K562 (cell line): Measurements from ENCODE around the gene CLASP2.

Source experiments
- BHLHE40 ChIP-seq: IDR thresholded peaks from 2 replicates; pipeline ENCODE4 v1.6.1; 2011; ENCODE audit warnings: low read length, improper control_type of control experiment
- CEBPB ChIP-seq: fragments of 450-650 bp; IDR thresholded peaks from 2 replicates; pipeline ENCODE4 v1.6.1; 2016; ENCODE audit warnings: missing genetic modification characterization, missing compliant biosample characterization
- CTCF ChIP-seq, 3 experiments: IDR thresholded peaks in 2 of 3; conservative IDR thresholded peaks in 1 of 3; 2 replicates each; pipeline ENCODE4 v1.5.1; 2011 to 2012; ENCODE audit warnings: low read length in 3 of 3, mild to moderate bottlenecking in 3 of 3, control low read depth in 2 of 3, improper control_type of control experiment in 1 of 3, inconsistent platforms in 1 of 3, low read depth in 1 of 3, mixed read lengths in 1 of 3, moderate library complexity in 1 of 3; ENCODE audit not compliant: insufficient read depth in 2 of 3
- HDAC2 ChIP-seq: fragments of 450-650 bp; IDR thresholded peaks from 2 replicates; pipeline ENCODE4 v1.6.1; 2016; ENCODE audit warnings: mild to moderate bottlenecking
- JUND ChIP-seq, 2 experiments: IDR thresholded peaks; 2 replicates in 1 of 2; 3 replicates in 1 of 2; pipeline ENCODE4 v1.6.1; 2011; ENCODE audit warnings: borderline replicate concordance in 2 of 2, low read depth in 2 of 2, low read length in 2 of 2, improper control_type of control experiment in 1 of 2, missing biosample characterization in 1 of 2, missing genetic modification characterization in 1 of 2, missing genetic modification reagents in 1 of 2
- KDM1A ChIP-seq, 2 experiments: fragments of 450-650 bp; IDR thresholded peaks; 2 replicates each; pipeline ENCODE4 v1.6.1; 2016; ENCODE audit warnings: mild to moderate bottlenecking in 2 of 2
- NFIX ChIP-seq: fragments of 250-450 bp; sonication (Bioruptor Pico); IDR thresholded peaks from 2 replicates; pipeline ENCODE4 v1.4.0; 2020; ENCODE audit warnings: low read depth, mild to moderate bottlenecking, moderate library complexity
- REST ChIP-seq, 2 experiments: fragments of 450-650 bp; formaldehyde crosslinking in 1 of 2; IDR thresholded peaks; 2 replicates each; pipeline versions ENCODE4 v1.4.0 to v1.6.1; 2014 to 2020; ENCODE audit warnings: mild to moderate bottlenecking in 2 of 2, borderline replicate concordance in 1 of 2, low read depth in 1 of 2
- SIX5 ChIP-seq, 2 experiments: IDR thresholded peaks; 2 replicates each; pipeline ENCODE4 v1.6.1; 2011; ENCODE audit warnings: low read length in 2 of 2, borderline replicate concordance in 1 of 2, low read depth in 1 of 2, mild to moderate bottlenecking in 1 of 2, moderate library complexity in 1 of 2; ENCODE audit not compliant: insufficient read depth in 1 of 2
- TAF1 ChIP-seq: IDR thresholded peaks from 2 replicates; pipeline ENCODE4 v1.6.1; 2011; ENCODE audit warnings: mild to moderate bottlenecking, low read length, moderate library complexity; ENCODE audit not compliant: insufficient read depth, control insufficient read depth, severe bottlenecking; ENCODE audit errors: extremely low read depth
- TBL1XR1 ChIP-seq, 2 experiments: IDR thresholded peaks; 2 replicates each; pipeline ENCODE4 v1.6.1; 2012; ENCODE audit warnings: improper control_type of control experiment in 2 of 2, low read length in 2 of 2, mild to moderate bottlenecking in 1 of 2
- ZBTB7A ChIP-seq: IDR thresholded peaks from 2 replicates; pipeline ENCODE4 v1.6.1; 2011; ENCODE audit warnings: low read depth, mild to moderate bottlenecking, low read length, moderate library complexity, borderline replicate concordance; ENCODE audit not compliant: control insufficient read depth
- TF ChIP-seq, protein P1 (sequence below), 3 experiments: fragments of 200-800 bp in 1 of 3; fragments of 250-450 bp in 1 of 3; fragments of 450-650 bp in 1 of 3; sonication (Bioruptor Pico) in 1 of 3; sonication (Bioruptor generic) in 1 of 3; formaldehyde crosslinking in 1 of 3; IDR thresholded peaks; 2 replicates each; pipeline versions ENCODE4 v1.6.1 to v1.8.0; 2016 to 2022; ENCODE audit warnings: mild to moderate bottlenecking in 2 of 3, missing genetic modification characterization in 2 of 3, missing compliant biosample characterization in 1 of 3, moderate library complexity in 1 of 3
- TF ChIP-seq, protein P2 (sequence below): sonication (generic); formaldehyde crosslinking; IDR thresholded peaks from 2 replicates; pipeline ENCODE4 v1.4.0; 2020; ENCODE audit warnings: mild to moderate bottlenecking, missing genetic modification reagents

DNA sequence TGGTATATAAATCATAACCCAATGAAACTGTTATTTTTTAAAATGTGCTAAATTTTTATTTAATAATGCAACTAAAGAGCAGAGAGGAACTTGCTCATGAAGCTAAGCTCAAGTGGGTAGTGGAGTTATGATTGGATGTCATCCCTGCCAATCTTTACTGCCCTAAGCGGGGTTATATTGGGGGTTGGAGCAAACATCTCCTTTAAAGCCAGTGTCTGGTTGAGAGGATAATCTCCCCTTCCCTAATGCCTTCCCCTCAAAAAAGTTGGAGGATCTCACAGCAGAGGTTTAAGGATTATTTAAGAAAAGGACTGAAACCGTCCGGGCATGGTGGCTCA, 32.1 kb upstream of the CLASP2 start:
- no peak for TF ChIP-seq SIX5 (IDR thresholded peaks at IDR 0.05; ENCODE audit: borderline replicate concordance in 1 of 2, insufficient read depth in 1 of 2, low read depth in 1 of 2, low read length in 2 of 2)
- TF ChIP-seq, protein P1, sequence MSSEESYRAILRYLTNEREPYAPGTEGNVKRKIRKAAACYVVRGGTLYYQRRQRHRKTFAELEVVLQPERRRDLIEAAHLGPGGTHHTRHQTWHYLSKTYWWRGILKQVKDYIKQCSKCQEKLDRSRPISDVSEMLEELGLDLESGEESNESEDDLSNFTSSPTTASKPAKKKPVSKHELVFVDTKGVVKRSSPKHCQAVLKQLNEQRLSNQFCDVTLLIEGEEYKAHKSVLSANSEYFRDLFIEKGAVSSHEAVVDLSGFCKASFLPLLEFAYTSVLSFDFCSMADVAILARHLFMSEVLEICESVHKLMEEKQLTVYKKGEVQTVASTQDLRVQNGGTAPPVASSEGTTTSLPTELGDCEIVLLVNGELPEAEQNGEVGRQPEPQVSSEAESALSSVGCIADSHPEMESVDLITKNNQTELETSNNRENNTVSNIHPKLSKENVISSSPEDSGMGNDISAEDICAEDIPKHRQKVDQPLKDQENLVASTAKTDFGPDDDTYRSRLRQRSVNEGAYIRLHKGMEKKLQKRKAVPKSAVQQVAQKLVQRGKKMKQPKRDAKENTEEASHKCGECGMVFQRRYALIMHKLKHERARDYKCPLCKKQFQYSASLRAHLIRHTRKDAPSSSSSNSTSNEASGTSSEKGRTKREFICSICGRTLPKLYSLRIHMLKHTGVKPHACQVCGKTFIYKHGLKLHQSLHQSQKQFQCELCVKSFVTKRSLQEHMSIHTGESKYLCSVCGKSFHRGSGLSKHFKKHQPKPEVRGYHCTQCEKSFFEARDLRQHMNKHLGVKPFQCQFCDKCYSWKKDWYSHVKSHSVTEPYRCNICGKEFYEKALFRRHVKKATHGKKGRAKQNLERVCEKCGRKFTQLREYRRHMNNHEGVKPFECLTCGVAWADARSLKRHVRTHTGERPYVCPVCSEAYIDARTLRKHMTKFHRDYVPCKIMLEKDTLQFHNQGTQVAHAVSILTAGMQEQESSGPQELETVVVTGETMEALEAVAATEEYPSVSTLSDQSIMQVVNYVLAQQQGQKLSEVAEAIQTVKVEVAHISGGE (CRISPR knock-in tag; IDR thresholded peaks at IDR 0.05): no peak
- TF ChIP-seq NFIX (CRISPR knock-in tag): no peak
- no peak for TF ChIP-seq TAF1
- TF ChIP-seq JUND (IDR thresholded peaks at IDR 0.05; ENCODE audit: borderline replicate concordance, low read depth, low read length): no peak
- no peak for TF ChIP-seq JUND (tag; IDR thresholded peaks at IDR 0.05; ENCODE audit: borderline replicate concordance, low read depth, low read length)
- TF ChIP-seq REST (IDR thresholded peaks at IDR 0.05; ENCODE audit: borderline replicate concordance): no peak
- TF ChIP-seq REST (CRISPR knock-in tag; IDR thresholded peaks at IDR 0.05; ENCODE audit: low read depth): no peak
- TF ChIP-seq, protein P2, sequence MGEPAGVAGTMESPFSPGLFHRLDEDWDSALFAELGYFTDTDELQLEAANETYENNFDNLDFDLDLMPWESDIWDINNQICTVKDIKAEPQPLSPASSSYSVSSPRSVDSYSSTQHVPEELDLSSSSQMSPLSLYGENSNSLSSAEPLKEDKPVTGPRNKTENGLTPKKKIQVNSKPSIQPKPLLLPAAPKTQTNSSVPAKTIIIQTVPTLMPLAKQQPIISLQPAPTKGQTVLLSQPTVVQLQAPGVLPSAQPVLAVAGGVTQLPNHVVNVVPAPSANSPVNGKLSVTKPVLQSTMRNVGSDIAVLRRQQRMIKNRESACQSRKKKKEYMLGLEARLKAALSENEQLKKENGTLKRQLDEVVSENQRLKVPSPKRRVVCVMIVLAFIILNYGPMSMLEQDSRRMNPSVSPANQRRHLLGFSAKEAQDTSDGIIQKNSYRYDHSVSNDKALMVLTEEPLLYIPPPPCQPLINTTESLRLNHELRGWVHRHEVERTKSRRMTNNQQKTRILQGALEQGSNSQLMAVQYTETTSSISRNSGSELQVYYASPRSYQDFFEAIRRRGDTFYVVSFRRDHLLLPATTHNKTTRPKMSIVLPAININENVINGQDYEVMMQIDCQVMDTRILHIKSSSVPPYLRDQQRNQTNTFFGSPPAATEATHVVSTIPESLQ (CRISPR knock-in tag): no peak
- no peak for TF ChIP-seq ZBTB7A
- TF ChIP-seq CEBPB (tag): no peak
- TF ChIP-seq HDAC2: no peak
- no peak for TF ChIP-seq CTCF (IDR thresholded peaks at IDR 0.05 in 2 of 3, conservative IDR thresholded peaks at IDR 0.05 in 1 of 3; ENCODE audit: insufficient read depth in 2 of 3, low read depth in 1 of 3, low read length in 3 of 3)
- no peak for TF ChIP-seq TBL1XR1 (IDR thresholded peaks at IDR 0.05; ENCODE audit: low read length in 2 of 2)
- no peak for TF ChIP-seq BHLHE40
- TF ChIP-seq KDM1A (IDR thresholded peaks at IDR 0.05): no peak
